SH-SY5Y (cell line): ENCODE measurements around the gene KRT2.

ENCODE experiments used
- GATA2 ChIP-seq: IDR thresholded peaks from 2 replicates; pipeline ENCODE4 v1.6.1; 2011; ENCODE audit warnings: mild to moderate bottlenecking, low read depth, low read length
- GATA3 ChIP-seq: IDR thresholded peaks from 2 replicates; pipeline ENCODE4 v1.6.1; 2011; ENCODE audit warnings: low read depth, mild to moderate bottlenecking, low read length, moderate library complexity

GRCh38 chr12:52689239-52689638 is 37.2 kb upstream of the KRT2 start:
- TF ChIP-seq GATA3 (no peak), GATA2 (no peak)
